B cell (primary cell): ENCODE results near the gene NUP88.

ENCODE experiments used
- EZH2 ChIP-seq: IDR thresholded peaks from 2 replicates; pipeline ENCODE4 v1.6.1; 2012; ENCODE audit warnings: borderline replicate concordance, low read depth, mild to moderate bottlenecking, moderate library complexity, low read length; ENCODE audit not compliant: insufficient read depth, poor library complexity, severe bottlenecking
- TF ChIP-seq, protein P1 (sequence below): fragments of 200-600 bp; IDR thresholded peaks from one replicate; pipeline ENCODE4 v1.8.0; 2022; ENCODE audit warnings: antibody characterized with exemption, mild to moderate bottlenecking

DNA sequence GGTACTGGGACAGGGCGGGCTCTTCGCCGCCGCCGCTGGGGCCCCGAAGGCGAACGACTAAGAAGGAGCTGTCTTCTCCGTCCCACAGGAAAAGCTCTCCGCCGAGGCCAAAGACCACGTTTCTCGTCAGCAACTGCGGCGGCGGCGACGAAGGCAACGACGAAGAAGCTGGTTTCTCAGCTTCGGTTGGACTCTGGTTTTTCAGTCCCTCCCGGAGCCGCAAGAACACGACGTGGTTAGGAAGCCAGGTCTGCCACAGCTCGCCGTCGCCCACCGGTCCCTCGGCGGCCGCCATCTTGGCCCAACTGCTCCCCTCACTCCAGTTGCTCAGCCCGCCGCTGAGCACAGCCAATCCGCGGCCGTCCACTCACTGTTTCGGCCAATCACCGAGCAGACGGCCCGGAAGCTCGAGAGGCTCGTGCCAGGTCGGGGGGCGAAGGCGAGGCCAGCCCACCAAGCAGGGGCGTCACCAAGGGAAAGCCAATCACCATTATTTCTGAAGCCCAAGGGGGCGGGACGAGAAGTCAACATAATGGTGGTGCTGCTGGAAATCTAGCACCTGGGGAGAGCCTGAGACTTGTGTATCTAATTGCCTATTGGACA is at the start of gene NUP88:
- TF ChIP-seq, protein P1, sequence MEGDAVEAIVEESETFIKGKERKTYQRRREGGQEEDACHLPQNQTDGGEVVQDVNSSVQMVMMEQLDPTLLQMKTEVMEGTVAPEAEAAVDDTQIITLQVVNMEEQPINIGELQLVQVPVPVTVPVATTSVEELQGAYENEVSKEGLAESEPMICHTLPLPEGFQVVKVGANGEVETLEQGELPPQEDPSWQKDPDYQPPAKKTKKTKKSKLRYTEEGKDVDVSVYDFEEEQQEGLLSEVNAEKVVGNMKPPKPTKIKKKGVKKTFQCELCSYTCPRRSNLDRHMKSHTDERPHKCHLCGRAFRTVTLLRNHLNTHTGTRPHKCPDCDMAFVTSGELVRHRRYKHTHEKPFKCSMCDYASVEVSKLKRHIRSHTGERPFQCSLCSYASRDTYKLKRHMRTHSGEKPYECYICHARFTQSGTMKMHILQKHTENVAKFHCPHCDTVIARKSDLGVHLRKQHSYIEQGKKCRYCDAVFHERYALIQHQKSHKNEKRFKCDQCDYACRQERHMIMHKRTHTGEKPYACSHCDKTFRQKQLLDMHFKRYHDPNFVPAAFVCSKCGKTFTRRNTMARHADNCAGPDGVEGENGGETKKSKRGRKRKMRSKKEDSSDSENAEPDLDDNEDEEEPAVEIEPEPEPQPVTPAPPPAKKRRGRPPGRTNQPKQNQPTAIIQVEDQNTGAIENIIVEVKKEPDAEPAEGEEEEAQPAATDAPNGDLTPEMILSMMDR = no peak
- TF ChIP-seq EZH2 = no peak
